Midbrain (tissue), 1 donor: ENCODE data around the gene CPVL.
"Not testable (repeated sequence)": the region's sequence is repeated elsewhere in the genome, so short reads cannot be mapped to it uniquely, and the experiment has no call there.

Experiments used
- DNase-seq: peaks from one replicate; lab custom pipeline; 2025; lab: John Stamatoyannopoulos, UW

CPVL gene

DNA sequence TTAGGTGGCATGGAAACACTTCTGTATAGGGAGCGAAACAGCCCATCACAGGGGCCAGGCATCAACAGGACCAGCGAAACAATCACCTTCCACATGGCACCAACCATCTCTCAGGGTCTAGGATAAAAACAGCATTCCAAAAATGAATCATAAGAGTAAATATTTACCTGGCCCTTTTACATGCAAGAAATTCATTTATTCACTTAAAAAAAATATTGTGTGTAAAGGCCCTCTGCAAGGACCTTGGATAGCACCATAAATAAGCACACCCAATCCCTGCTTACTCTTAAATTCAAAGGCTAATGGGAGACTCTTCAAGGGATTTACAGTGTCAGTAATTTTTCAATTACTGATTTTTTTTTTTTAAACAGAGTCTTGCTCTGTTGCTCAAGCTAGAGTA, 25.4 kb downstream of the CPVL start:
- DNase-seq = no peak

DNA sequence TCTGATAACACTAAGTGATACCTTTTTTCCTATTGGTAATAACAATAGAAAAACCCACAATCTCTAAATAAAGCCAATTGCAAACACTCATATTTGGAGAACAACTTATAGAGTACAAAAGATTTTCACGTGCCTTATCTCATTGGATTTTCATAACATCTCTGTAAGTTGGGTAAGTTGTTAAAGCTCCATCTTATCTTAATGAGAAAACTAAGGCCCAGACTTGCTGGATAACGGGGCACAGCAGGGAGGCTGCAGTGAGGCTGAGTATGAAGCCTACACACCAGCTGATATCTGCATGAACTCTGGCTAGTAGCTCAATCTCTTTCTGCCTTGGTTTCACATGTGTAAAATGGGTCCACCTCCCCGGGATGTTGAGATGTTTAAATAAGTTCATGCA, 26.8 kb downstream of the CPVL start:
- DNase-seq = no peak

DNA sequence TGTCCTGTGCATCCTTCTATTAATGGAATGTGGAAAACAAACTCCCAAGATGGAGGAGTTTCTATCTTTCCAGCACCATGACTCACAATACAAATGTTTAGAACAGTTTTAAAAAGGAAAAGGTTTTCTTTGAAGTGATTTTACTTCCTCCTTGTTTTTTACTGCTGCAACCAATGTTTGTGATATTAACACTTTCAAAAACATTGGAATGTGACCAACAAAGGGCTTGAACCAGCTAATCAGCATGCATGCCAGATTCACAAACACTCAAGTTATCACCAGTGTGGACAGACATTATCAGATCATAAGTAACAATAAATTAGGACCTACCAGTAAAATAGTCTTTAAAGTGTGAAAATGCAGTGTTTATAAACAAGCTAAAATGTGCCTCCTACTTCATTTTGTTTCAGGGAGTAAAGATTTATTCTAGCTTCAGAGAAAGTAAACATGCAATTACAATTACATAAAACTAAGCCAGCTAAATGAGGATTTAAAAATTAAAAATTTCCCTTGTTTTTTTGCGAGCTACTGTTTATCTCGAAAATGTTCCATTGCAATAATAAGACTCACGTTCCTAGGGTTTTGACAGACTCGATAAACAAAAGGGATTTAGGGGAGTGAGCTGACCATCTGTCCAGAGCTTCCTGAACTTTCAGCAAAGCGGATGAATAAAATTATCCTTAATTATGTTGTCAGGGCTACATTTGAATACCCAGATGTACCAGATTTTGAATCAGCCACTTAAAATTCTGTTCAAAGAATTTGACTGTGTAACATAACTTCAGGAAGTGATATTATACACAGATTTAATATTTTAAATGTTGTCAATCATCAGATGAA, 29.8 kb downstream of the CPVL start:
- no peak for DNase-seq

DNA sequence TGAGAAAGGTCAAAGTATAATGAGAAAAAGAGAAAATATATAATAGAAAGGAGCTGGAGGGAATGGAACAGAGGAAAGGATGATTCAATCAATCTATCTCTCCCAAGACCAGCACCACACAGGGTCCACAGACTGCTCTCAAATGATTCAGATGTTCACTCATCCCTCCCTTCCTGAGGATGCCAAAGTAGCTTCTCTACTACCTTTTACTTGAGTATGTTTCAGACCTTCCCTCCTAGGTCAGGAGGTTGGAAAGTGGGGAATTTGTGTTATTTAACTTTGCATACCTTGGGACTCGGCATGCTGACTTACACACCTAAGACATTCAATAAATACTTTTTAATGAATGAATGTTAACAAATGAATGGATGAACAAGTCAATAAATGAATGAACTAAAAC, 30.6 kb downstream of the CPVL start:
- no peak for DNase-seq

DNA sequence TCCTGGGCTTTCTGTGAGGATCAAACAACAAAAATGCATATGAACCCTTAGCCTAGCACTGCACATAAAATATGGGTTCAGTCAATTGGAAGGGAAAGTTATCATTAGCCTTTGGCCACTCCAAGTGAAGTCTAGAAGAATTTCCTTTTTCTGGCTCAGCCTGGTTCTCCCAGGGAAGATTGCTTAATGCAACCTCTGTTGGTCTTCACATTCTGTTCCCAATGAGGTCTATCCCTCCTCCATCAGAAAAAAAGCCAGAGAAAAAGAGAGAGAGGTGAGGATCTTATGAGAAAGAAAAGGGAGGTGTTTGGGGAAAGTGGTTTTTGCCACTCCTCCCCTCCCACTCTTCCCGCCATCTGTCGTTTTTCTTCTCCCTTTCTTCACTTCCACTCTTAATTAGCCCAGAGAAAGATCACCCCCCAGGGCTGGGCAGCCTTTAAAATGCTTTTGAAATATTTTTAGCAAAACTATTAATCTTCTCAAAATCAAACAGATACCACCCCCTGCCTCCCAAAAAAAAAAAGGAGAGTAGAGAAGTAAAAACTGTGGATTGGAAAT, 31.1 kb downstream of the CPVL start:
- DNase-seq = no peak

DNA sequence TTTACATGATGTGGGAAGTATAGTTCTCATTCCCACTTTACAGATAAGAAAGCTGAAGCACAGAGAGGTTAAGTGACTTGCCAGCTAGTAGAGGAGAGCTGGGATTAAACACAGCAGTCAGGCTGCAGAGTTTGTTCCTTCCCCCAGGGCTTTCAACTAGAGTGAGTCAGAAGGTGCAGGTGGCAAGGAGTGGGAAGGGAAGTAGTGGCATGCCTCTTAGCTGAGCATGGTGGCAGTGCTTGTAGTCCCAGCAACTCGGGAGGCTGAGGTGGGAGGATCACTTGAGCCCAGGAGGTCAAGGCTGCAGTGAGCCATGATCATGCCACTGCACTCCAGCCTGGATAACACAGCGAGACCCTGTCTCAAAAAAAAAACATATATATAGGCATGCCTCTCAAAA, 32.1 kb downstream of the CPVL start:
- DNase-seq = not testable (repeated sequence)

DNA sequence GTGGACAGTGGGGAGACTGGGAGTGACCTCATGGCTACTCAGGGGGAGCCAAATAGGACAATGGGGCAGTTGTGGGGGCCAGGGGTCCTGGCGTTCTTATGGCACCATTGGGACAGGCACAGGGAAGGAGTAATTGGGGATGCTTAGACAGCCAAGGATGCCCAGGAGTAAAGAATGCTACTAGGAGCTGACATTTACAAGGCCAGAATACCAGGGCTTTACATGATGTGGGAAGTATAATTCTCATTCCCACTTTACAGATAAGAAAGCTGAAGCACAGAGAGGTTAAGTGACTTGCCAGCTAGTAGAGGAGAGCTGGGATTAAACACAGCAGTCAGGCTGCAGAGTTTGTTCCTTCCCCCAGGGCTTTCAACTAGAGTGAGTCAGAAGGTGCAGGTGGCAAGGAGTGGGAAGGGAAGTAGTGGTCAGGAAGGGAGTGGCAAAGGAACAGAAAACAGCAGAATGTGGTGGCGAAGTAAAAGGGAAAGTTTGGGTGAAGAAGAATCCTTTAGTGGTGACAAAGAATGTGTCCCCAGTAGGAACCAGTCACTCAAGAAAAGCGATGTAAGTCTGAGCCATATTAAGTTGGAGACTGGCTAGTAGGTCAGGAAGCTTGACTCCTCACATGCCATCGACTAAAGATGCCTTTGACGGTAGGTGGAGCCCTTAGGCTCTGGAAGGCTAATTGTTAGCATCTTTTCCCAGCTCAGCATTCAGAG, 32.8 kb downstream of the CPVL start:
- no peak for DNase-seq

DNA sequence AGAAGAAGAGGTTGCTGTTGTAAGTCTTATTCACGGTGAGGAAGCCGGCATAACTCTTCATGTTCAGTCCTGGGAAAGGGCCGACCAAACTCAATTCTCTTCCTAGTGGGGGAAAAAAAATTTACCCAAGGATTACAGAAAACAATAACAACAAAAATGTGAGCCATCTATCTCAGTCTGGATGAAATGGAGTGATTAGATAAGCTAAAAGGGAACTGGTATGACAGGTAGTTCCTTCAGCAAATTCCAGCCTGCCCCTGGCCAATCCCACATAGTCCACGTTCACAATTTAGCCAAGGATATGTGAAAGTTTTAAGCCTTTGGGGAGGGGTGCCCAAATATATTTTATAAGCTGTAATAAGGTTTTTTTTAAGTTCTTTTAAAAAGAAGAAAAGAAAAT, 33.6 kb downstream of the CPVL start:
- DNase-seq = no peak

DNA sequence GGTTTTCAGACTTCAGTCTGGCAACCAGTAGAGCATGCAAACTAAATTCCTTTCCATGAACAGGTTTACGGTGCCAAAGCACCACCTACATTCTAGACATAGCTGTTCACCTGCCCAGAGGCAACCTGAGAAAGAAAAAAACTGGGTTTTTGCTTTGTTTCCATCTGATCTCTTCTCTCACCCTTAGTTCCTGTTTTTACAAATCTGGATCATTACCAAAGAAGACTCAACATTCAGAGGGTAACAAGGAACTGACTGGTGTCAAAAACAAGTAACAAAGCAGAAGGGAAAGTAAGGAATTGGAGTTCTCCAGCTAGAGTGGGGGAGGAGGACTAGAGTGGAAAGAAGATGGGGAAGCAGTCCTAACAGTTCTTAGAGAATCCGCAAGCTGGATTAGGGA, 36.4 kb downstream of the CPVL start:
- DNase-seq = peak; percentile 17

DNA sequence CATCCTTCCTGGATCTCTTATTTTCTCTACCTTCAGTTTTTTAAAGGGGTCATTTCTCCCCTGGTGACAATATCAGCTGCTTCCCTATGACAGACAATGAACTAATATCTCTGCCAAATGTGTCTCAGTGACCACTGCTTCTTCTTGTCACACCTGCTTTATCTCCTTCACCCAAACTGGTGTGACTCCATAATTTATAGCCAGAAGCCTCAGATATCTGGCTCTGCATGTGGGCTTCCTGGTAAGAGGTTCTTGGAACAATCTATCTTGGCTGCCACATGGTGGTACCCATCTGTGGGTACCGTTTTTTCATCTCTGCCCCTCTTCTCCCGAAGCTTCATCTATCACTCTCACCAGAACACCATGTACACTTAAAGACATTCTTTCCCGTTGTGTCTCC, 37.0 kb downstream of the CPVL start:
- DNase-seq = no peak

DNA sequence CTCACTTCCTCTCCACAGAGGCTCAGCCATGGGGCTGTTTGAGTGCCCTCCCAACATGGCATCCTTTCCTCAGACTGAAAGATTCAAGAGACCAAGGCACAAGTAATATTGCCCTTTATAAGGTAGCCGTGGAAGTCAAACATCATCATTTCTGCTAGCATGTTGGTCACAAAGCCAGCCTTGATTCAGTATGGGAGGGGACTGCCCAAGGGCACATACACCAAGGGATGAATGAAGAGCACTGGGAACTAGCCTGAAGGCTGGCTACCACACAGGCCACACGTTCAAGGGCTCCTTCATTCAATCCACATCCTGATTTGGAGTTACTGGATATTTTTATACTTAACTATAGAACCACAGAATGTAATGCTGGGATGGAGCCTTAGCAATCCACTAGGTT, 39.3 kb downstream of the CPVL start:
- DNase-seq = no peak

DNA sequence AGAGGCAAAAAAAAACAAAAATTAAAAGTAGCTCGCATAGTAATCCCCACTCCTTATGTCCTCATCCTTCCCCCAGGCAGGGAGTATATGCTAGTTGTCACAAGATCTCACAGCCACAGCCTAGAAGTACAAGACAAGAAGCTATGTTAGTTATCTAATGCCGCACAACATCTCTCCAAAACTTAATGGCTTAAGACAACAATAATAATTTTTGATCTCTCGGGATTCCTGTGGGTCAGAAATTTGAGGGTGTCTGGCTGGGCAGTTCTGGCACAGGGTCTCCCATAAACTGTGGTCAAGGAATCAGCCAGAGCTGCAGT, 39.7 kb downstream of the CPVL start:
- no peak for DNase-seq

DNA sequence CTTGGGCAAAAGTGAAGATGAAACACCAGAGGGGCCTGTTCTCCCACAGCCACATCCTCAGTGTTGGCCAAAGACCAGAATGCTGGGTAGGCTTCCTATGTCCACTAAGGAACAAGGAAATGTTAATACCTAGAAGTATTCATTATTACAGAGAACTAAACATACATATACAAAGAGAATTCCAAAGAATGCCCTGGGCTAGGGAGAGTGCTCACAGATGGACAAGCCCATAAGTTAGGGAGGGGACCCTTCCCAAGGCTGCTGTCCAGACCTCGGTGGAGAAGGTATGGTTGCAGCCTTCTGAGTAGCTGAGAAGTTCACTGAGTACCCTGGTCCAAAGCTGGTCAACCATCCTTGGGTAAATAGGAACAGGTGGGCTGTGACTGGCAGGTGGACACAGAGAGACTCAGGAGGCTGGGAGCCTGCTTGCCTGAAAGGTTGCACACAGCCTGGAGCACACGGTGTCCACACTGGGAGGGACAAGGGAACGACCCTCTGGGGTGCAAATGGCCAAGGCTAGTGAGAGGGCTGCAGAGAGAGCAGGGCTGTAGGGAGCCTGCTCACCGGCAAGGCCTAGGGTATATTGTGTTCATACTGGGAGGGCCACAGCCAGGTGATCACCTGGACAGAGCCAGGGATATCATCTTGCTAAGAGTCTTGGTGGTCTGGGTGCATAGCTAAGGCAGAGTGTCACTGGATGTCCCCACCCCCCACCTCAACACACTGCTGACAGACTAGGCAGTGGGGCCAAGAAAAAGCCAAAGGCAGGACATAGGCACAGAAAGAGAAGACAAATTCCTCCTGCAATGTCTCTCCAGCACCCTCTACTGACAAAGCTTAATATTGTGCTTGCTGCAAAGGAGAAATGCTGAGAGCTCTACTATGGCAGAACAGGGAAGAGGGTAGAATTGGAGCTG, 40.3 kb downstream of the CPVL start:
- peak; percentile 76 for DNase-seq

DNA sequence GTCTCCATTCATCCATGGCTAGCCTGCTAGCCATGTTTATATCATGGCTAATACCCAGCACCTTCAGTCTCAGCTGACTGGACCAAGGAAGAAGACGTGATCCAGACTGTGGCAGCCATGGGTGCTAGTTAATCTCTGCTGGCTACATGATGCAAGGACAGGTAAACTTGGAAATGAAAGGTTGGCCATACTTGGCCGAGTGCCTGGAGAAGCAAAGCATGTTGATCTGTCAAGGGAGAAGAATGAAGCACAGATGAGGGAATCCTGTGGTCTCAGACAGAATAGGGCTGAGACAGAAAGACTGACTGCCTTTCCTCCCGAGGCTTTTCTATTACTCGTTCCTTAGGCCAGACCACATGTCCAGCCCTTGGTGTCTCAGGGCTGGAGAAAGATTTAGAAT, 41.1 kb downstream of the CPVL start:
- DNase-seq = no peak

DNA sequence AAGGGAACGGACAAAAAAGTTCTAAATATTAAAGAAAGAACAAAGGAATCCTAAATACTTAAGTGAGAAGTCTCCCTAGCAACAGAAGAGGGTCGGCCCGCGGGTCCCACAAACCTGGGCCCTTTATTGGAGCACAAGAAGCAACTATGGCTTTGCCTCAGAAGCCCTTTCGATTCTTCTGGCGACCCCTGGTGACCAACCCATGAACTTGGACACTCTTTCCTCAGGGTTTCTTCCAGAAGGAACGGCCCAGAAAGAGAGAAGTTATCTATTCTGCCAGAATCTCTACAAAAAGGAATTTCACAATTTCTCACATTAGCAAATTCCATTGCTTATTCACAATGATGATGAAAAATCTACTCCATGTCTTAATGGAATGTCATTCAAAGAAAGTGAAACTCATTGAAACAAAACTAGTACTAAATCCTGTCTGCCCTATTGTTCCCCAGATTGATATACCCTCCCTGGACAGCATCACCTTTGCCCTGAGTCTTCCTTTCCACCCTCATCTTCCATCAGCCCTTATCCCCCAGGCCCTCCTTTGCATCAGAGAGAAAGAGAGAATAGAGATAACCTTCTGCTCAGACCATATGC, 43.7 kb downstream of the CPVL start:
- DNase-seq = peak; percentile 43

DNA sequence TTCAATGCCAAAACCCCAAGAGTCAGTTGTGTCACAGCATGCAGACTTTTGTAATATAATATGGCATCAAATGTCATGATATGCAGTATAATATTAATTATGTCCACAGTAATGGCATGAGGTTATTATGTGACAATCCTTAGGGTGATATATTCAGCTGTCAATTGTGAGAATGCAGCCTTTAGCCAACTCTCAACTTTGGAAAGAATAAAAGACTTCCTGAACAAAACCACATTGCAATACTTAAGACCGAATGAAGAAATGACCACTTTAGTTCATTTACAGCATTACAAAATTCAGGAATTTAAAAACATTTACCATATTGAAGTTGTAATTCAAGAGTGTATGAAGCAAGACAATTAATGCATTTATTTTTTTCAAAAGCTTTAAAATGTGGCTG, 45.4 kb downstream of the CPVL start:
- DNase-seq = no peak

DNA sequence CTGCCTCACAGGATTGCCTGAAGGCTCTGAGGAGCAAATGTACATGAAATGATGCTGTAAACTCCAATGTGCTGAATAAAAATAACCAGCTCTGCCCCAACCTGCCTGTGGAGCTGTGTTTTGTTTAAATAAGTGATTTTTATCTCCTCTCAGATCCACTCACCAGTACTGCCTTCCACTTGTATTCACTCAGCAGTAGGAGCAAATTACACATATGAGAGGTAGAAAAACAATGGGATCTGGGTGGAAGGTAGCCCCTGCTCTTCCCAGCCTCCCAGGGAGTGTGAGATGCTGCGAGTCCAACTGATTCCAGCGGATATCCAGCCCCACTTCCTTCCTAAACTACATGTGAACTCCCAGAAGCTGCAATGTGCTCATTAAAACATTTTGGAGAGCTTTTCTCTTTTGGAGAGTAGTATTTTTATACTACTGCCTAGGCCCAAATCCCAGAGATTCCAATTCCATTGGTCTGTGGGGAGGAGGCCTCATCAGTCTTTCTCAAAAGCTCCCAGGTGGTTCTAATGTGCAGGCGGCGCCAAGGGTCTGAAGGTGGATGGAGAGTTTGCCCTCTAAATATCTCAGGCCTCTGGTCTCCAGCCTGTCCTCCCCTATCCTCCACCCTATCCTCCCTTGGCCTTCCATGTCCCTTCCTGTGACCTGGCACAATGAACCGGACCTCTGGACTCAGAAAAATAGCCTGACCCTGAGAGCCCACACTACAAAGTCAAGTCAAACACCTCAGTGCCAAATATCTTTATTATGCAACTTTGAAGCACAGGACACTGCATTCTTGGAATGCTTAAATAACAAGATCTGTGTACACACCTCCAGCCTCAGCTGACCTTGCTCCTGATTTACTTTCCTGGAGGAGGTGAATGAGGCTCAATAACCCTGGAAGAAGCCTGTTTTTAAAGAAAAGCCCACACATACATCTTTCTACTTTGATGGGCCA, 46.2 kb downstream of the CPVL start:
- DNase-seq = no peak

DNA sequence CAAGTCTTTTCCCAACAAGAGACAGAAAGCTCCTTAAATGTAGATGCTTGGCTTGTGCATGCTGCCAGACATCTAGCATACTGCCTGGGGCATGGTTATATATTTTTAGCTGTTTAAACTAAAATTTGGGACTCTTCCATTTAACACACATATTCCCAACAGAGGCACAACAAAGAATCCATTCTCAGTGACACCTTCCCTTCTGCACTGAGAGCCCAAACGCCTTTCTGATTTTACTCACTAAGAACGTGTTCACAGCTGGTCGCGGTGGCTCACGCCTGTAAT, 49.9 kb downstream of the CPVL start:
- DNase-seq = no peak

DNA sequence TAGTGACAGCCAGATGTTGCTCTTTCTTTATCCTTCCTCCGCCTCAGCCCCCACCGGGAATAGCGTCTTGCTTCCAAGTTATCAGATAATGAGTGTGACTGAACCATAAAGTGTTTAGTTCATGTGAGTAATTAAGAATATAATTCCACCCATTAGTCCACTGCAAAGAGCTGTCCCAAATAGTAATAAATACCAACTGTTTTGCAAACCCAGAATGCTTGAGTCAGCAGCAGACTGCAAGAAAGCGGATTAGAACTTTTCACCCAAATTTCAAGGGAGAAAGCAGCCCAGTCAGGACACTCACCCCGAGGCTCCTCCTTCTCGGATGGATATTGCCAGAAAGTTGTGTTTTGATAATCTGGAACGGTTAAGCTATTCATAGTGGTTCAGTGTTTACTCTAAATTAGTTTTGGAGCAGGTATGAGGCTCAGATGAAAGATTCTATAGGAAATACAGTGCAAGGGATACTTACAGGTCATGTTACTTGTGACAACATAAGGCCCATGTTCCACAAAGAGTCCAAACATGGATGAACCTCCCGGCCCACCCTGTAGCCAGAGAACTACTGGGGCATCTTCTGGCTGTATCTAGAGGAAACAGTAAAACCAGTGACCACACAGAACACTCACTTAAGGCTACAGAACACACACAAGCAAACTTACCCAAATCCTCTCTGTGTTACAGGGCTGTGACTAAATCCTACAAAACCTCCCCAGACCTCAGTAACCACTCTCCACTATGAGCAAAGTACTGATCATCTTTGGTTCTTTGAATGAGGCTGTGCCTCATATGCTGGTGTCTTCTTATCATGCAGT, 50.5 kb downstream of the CPVL start:
- no peak for DNase-seq

DNA sequence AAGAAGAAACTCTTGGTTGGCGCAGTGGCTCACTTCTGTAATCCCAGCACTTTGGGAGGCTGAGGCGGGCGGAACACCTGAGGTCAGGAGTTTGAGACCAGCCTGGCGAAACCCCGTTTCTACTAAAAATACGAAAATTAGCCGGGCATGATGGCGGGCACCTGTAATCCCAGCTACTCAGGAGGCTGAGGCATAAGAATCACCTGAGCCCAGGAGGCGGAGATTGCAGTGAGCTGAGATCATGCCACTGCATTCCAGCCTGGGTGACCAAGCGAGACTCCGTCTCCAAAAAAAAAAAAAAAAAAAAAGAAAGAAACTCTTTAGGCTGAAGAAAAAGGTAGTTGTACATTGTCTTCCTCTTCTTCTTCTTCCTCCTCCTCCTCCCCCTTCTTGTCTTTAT, 53.2 kb downstream of the CPVL start:
- not testable (repeated sequence) for DNase-seq
